Measurements from ENCODE around the gene HAO1.

DNA sequence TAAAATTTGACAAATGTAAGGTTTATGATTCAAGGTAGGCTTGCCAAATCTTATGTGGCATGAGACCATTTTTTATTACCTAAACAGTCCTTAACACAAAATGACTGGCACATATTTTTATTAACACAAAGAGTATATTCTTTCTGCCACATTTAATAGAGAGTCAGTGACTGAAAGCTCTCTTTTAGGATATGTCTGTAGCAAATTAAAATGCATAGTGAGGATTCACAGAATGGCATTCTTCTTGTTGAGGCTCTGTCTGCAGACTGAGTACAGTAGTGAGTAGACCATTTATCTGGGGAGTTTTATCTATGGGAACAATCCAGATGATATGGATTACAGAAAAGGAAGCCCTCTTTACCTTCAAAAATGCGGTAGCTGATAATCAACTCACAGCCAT is 56.5 kb downstream of the HAO1 start:
- TF ChIP-seq POLR2AphosphoS5 (IDR thresholded peaks at IDR 0.05; ENCODE audit: low read depth, low read length), result no peak
- TF ChIP-seq, protein P1, sequence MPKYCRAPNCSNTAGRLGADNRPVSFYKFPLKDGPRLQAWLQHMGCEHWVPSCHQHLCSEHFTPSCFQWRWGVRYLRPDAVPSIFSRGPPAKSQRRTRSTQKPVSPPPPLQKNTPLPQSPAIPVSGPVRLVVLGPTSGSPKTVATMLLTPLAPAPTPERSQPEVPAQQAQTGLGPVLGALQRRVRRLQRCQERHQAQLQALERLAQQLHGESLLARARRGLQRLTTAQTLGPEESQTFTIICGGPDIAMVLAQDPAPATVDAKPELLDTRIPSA (CRISPR knock-in tag; IDR thresholded peaks at IDR 0.05; ENCODE audit: borderline replicate concordance), result no peak
- no peak for TF ChIP-seq JUND (CRISPR knock-in tag; IDR thresholded peaks at IDR 0.05)
- TF ChIP-seq ZNF143 (CRISPR knock-in tag; IDR thresholded peaks at IDR 0.05), result no peak
- TF ChIP-seq, protein P2, sequence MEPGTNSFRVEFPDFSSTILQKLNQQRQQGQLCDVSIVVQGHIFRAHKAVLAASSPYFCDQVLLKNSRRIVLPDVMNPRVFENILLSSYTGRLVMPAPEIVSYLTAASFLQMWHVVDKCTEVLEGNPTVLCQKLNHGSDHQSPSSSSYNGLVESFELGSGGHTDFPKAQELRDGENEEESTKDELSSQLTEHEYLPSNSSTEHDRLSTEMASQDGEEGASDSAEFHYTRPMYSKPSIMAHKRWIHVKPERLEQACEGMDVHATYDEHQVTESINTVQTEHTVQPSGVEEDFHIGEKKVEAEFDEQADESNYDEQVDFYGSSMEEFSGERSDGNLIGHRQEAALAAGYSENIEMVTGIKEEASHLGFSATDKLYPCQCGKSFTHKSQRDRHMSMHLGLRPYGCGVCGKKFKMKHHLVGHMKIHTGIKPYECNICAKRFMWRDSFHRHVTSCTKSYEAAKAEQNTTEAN (CRISPR knock-in tag; conservative IDR thresholded peaks at IDR 0.05), result no peak
- TF ChIP-seq, protein P3, sequence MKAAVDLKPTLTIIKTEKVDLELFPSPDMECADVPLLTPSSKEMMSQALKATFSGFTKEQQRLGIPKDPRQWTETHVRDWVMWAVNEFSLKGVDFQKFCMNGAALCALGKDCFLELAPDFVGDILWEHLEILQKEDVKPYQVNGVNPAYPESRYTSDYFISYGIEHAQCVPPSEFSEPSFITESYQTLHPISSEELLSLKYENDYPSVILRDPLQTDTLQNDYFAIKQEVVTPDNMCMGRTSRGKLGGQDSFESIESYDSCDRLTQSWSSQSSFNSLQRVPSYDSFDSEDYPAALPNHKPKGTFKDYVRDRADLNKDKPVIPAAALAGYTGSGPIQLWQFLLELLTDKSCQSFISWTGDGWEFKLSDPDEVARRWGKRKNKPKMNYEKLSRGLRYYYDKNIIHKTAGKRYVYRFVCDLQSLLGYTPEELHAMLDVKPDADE (CRISPR knock-in tag; IDR thresholded peaks at IDR 0.05), result no peak
- no peak for TF ChIP-seq SRF (IDR thresholded peaks at IDR 0.05; ENCODE audit: low read depth, low read length)
- TF ChIP-seq MTA3 (CRISPR knock-in tag; IDR thresholded peaks at IDR 0.05), result no peak
- no peak for TF ChIP-seq ZNF10 (CRISPR knock-in tag; IDR thresholded peaks at IDR 0.05; ENCODE audit: borderline replicate concordance, low read depth)
